Activated naive CD4-positive, alpha-beta T cell treated with Interleukin-2 at 50 U/mL for 16 hours (primary cell): ENCODE results near the gene LARP4B.

Experiments
- DNase-seq: peaks from one replicate; pipeline ENCODE4 v3.0.0-alpha.2; 2020

LARP4B gene

DNA sequence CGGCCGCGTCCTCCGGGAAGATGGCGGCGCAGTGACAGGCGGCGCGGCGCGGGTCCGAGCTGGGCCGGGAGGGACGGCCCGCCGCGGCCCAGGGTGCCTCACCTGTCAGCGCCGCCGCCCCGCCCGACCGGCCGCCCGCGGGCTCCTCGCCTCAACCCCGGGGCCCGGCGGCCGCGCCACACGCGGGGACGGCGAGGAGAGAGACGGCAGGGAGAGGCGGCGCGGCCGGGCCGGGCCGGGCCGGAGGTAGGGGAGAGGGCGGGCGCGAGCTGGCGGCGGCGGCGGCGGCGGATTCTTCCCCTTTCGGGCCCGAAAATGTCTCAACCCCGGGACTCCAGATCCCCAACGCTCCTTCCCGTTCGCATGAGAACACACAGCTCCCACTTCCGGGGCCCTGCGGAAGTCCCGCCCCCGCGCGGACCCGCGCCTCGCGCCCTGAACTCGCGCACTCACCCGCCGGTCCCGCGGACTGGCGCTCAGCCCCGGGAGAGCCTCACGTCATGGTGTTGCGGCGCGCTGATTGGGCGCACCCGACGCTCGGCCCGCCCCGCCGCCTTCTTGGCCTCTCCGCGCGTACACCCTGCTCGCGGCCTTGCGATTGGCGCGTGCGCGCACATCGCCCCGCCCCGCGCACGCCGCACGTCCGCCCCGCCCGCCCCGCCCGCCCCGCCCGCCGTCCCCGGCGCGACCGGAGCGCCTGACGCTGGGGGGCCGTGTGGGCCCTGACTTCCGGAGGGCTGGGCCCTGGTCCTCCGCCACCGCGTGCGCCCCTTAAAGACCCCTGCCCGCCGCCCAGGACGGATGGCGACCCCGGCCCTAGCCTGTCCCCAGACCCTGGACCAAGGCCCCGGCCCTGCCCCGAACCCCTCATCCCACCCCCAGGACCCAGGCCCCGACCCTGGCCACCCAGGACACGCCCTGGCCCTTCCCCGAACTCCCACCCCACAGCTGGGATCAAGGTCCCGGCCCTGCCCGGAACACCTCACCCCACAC is at the start of gene LARP4B:
Gene LARP4B (minus strand): TSS at position 380 of the 993 bp plus-strand sequence. CDS start 45,984 bp downstream, outside the sequence.
- DNase-seq: peak; percentile 98

DNA sequence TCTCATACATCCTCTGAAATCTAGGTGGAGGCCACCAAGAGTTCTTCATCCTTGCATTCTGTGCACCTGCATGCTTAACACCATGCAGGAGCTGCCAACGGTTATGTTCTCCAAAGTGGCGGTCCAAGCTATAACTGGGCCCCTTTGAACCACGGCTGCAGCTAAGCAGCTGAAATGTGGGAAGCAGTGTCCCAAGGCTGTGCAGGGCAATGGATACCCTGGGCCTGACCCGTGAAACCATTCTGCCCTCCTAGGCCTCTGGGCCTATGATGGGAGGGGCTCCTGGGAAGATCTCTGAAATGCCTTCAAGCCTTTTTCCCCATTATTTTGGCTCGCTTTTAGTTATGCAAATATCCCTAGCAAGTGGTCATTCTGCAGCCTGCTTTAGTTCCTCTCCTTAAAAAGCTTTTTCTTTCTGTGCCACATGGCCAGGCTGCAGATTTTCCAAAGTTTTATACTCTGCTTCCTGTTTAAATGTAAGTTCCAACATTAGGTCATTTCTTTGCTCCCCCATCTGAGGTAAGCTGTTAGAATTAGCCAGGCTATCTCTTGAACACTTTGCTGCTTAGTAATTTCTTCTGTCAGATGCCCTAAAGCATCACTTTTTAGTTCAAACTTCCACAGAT is 49.1 kb upstream of the LARP4B start:
- no peak for DNase-seq

DNA sequence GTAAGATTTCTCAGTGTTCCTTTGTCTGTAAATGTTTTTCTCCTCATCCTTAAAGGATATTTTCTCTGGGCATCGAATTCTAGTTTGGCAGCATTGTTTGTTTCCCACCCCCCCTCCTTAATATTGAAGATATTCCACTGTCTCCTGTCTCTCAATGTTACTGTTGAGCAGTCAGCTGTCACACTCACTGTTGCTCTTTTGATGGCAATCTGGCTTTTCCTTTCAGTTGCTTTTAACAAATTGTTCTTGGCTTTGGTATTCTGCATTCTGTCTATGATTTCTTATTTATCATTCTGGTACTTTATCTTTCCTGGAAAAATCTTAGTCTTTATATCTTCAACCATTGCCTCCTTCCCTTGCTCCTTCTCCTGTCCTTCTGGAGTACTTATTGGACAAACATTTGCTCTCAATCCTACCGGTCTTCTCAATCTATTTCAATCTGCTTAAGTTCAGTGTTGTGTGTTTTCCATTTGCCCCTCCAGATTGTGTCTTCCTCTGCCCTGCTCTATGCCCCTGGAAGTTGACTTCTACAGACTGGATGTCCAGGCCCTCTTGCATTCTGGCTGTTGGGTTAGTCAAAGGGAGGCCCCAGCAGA is 47.4 kb upstream of the LARP4B start:
- no peak for DNase-seq

DNA sequence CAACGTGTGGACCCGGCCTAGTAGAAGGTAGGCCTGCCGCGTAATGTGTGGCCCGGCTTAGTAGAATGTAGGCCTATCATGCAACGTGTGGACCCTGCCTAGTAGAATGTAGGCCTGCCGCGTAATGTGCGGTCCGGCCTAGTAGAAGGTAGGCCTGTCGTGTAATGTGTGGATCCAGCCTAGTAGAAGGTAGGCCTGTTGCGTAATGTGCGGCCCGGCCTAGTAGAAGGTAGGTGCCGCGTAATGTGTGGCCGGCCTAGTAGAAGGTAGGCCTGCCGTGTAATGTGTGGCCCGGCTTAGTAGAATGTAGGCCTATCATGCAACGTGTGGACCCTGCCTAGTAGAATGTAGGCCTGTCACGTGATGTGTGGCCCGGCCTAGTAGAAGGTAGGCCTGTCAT is 44.8 kb upstream of the LARP4B start:
- DNase-seq: no peak

GRCh38 chr10:974785-975074 is 43.2 kb upstream of the LARP4B start:
- DNase-seq: no peak

DNA sequence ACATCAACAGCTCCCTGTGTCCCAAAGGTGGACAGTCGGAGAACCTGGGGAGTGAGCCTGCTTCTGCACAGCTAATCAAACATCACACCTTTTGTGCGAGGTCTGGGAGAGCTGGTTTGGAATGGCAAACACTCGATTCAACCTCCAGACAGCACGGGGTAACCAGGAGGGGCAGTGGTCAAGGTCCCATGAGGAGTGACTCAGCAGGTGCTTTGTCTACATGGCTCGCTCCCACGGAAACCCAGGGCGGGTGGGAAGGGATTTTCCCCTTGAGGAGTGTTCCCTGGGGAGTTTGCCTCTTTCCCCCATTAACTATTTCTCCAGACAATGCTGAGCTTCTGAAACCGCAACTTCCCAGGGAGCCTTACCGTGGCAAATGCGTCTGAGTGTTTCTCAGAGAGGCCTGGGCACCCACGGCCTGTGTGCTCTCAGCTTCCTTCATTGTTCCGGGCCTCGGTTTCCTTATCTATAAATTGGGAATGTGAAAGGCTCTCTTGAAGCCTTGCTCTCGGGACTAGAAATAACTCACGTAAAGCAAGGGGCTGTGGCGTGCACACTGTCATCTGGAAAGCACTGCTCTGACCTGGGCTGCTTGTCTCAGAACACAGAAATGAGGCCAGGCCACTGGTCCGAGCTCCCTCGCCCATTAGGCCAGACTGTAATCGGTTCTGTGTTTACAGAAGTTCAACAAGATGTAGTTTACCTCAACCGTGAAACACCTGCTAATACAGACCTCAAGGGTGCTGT is 42.7 kb upstream of the LARP4B start:
- DNase-seq: no peak

GRCh38 chr10:972763-973162 is 41.3 kb upstream of the LARP4B start:
- DNase-seq: no peak

DNA sequence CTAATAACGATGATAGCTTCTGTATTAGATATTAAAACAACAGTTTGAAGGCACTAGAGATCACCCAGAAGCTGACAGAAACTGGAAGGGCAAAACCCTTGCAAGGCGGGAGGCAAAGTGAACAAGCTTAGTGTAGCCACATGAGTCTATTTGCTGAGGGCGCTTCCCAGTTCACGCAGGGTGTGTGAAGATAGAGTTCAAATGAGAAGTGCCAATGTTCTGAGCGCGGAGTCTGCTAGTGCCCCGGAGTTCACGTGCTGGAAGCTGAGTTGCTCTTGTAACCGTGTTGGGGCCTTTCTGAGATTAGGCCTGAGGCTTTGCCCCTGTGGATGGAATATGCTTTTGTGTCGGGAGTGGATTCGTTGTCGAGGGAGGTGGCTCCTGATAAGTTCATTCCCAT is 40.1 kb upstream of the LARP4B start:
- no peak for DNase-seq

- no peak for DNase-seq
Measured at GRCh38 chr10:971150-971542, 39.6 kb upstream of the LARP4B start.

- no peak for DNase-seq
Measured at GRCh38 chr10:970311-971149, 39.0 kb upstream of the LARP4B start.

DNA sequence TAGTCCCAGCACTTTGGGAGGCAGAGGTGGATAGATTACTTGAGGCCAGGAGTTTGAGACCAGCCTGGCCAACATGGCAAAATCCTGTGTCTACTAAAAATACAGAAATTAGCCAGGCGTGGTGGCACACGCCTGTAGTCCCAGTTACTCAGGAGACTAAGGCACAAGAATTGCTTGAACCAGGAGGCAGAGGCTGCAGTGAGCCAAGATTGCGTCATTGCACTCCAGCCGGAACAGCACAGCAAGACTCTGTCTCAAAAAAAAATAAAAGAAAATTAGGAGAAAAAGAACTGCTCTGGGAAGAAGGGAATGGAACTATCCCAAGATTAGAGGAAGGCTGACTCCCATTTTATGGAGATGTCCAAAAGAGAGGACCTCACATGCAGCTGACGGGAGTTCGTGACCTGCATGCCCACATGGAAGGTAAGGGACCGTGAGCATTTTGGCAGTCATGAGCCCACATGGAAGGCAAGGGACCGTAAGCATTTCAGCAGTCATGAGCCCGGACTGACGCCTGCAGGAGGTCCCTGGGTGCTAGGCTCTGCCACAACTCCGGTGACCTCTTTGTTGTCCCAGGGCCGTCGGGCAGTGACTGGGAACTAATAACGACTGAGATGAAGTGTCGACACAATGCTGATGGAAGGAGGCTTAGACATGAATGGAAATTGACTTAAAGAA is 38.1 kb upstream of the LARP4B start:
- DNase-seq: no peak

- DNase-seq: no peak
Measured at GRCh38 chr10:968546-969199, 37.2 kb upstream of the LARP4B start.

DNA sequence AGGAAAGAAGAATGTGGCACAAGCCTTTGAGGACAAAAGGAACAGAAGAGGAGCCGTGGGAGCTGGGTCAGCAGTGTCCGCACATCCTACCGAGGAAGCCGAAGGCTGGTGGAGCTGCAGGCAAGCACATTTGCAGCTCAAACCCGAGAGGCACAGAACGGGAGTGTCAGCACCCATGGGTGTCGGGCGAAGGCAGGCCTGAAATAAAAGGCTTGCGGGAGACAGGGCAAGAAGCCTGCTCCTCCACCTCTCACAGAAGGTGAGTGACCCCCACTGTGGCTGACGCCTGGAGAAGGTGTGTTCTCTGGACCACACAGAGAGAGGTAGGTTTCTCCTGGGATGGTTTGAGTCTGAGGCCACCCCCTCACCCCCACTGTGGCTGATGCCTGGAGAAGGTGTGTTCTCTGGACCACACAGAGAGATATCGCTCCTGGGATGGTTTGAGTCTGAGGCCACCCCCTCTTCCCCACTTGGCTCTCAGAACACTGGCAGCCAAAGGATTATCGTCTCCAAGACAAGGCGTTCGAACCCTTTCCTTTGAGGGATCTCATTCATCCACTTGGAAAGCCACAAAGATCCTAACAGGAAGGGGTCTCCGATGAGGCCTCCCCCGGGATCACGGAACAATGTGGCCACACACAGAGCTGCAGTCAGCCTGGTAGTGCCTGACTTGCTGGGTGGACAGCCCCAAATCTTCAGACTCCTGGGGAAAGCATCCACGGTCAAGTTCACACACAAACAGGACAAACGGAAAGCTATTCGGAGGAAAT is 35.1 kb upstream of the LARP4B start:
- DNase-seq: no peak

- DNase-seq: no peak
Measured at GRCh38 chr10:964988-965417, 33.5 kb upstream of the LARP4B start.

- DNase-seq: no peak
Measured at GRCh38 chr10:964321-964987, 32.9 kb upstream of the LARP4B start.

DNA sequence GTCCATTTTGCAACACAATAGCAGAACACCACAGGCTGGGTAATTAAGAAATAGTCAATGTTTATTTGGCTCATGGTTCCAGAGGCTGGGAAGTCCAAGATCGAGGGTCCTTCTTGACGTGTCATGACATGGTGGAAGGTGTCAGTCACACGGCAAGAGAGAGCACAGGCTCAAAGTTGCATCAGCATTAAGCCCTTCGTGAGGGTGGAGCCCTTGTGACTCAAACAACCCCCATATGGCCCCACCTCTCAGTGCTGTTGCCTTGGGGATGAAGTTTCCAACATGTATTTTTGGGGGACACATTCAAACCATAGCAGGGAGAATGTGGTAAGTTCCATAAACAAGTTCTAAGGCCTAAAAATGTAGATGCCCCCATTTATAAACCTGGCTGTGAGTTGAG is 32.1 kb upstream of the LARP4B start:
- no peak for DNase-seq

GRCh38 chr10:963186-963585 is 31.7 kb upstream of the LARP4B start:
- DNase-seq: no peak

DNA sequence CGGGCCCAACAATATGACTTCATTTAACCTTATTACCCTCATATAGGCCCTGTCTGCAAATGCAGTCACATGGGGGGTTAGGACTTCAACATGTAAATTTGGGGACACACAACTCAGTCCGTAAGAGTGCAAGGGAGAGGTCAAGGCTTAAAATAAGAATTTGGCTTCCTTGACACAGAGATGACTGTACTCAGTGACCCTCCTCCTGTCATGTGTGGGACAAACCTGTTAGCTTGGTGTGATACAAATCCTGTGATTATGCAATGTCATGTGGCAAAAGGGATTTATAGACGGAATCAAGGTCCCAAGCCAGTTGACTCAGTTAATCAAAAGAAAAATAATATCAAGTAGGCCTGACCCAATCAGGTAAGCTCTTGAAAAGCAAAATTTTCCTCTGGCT is 30.8 kb upstream of the LARP4B start:
- DNase-seq: no peak

DNA sequence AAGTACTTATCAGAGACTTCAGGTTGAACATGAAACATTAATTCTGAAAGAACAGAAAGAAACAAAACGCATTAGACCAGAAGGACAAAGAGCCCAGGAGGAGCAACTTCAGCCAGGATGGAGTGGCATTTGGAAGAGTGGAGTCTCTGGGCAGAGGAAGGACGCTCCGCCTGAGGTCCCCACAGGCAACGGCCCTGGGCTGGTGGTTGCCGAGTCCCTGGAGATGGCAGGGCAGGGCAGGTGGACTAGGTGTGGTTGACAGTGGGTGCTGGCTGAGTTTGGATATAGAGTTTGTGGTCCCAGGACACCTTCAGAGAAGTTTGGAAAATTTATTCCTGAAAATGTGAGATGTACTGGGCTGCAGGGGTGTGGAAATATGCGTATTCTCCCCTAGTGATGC is 27.4 kb upstream of the LARP4B start:
- DNase-seq: no peak

DNA sequence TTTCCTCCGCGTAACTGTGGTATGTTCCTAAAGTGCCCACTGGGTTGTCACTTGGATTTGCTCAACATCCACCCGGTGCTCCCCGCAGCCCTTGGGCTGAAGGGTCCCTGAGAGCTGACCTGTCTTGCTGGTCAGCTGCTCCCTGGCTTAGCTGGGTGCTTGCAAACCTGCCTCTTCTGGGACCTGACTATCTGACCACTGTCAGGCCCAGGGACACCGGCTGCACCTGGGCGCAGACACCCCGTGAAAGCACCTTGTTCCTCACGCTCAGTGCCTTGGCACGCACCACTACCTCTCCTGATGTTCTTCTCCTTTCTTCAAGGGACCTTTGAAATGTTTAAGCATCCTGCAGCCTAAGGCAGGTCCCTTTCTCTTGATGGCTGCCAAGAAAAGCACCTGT is 26.6 kb upstream of the LARP4B start:
- DNase-seq: no peak
